ENCODE results near the gene PHF21B.
"Not testable (repeated sequence)": the region's sequence is repeated elsewhere in the genome, so short reads cannot be mapped to it uniquely, and the experiment has no call there.

PHF21B gene

DNA sequence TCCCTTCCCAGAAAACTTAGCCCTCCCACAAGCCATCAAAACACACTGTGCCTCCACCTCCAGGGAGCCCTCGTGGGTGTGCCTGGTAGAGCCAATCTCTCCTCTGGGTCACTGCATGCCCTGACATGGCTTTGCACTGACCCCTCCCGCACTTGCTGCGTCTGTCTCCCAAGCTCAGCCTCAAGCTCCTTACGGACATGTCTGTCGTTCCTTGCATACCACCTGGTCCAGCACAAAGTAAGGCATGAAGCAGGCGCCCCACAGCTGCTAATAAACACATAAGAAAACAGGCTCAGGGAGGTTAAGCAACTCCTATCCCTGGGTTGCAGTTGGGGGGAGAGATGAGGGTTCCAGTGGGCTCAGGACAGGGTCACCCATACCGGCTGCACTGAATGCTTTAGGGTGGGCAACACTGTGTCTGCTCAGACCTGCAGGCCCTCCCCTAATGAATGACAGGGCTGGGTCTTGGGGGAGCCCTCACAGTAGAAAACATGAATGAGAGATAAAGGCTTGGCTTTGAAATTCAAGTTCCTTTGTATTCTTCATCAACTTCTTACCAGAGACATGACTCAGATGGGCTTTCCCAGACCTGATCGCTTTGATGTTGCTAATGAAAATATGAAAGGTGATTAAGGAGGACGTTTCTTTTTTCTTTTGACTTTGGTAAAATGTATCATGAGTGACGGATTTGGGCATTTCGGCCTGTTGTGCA lies 38.0 kb downstream of the PHF21B start:
- no peaks in the 10 kb centered on the region for H3K4me1 ChIP-seq (ENCODE audit: control insufficient read depth in 1 of 2, insufficient read depth in 2 of 2, low read length in 2 of 2)
- H3K9me3 ChIP-seq (ENCODE audit: control insufficient read depth in 1 of 2, low read length in 2 of 2) = no peaks in the 10 kb centered on the region
- H3K4me3 ChIP-seq (ENCODE audit: low read depth in 1 of 2, low read length in 2 of 2) = no peak overlapping the region
- no peak overlapping the region for H3K27ac ChIP-seq (ENCODE audit: low read length)
- H3K36me3 ChIP-seq (ENCODE audit: control insufficient read depth in 1 of 2, insufficient read depth in 2 of 2, low read length in 2 of 2) = no peaks in the 10 kb centered on the region
- peaks cover 4% of the 10 kb centered on the region for H3K27me3 ChIP-seq (ENCODE audit: low read depth, low read length)

DNA sequence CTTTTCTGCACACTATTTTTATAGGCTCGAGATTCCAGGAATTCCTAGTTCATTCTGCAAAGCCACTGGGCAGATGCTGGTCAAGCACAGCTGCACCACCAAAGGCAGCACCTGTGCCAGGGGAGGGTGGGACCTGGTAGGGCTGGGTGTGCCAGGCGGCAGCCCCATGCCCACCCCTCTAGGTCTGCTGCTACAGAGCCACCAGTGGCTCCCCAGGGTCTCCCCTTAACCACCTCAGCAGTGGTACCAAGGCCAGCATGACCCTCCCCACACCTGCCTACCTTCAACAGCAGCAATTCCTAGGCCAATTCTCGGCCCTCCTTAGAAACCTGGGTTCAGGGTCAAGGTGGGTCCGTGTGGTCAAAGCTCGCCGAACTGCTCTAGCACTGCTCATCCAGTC lies 39.5 kb downstream of the PHF21B start:
- Histone ChIP-seq H3K27ac (ENCODE audit: low read length) (no peak overlapping the region), H3K9me3 (ENCODE audit: control insufficient read depth in 1 of 2, low read length in 2 of 2) (no peaks in the 10 kb centered on the region), H3K4me1 (ENCODE audit: control insufficient read depth in 1 of 2, insufficient read depth in 2 of 2, low read length in 2 of 2) (no peaks in the 10 kb centered on the region), H3K4me3 (ENCODE audit: low read depth in 1 of 2, low read length in 2 of 2) (no peak overlapping the region), H3K27me3 (ENCODE audit: low read depth, low read length) (peaks cover 4% of the 10 kb centered on the region), H3K36me3 (ENCODE audit: control insufficient read depth in 1 of 2, insufficient read depth in 2 of 2, low read length in 2 of 2) (no peaks in the 10 kb centered on the region)

DNA sequence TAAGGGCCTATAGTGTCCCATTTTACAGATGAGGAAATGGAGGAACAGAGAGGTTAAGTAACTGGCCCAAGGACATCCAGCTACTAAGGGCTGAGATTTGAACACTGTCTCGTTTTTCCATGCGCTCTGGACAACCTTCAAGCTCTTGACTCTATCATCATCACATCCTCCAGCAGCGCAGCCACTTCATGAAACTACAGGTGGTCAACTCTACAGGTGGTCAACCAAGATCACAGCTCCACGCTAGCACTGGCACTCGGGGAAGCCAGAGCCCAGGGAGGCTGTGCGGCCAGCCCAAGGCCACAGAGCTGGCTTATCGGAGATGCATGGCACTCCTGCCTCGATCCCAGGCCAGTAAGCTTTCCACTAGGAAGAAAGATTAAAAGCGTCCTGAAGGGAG lies 40.0 kb downstream of the PHF21B start:
- Histone ChIP-seq H3K27ac (ENCODE audit: low read length) (no peak overlapping the region), H3K9me3 (ENCODE audit: control insufficient read depth in 1 of 2, low read length in 2 of 2) (no peaks in the 10 kb centered on the region), H3K4me1 (ENCODE audit: control insufficient read depth in 1 of 2, insufficient read depth in 2 of 2, low read length in 2 of 2) (no peaks in the 10 kb centered on the region), H3K36me3 (ENCODE audit: control insufficient read depth in 1 of 2, insufficient read depth in 2 of 2, low read length in 2 of 2) (no peaks in the 10 kb centered on the region), H3K4me3 (ENCODE audit: low read depth in 1 of 2, low read length in 2 of 2) (no peak overlapping the region), H3K27me3 (ENCODE audit: low read depth, low read length) (peaks cover 3% of the 10 kb centered on the region)

DNA sequence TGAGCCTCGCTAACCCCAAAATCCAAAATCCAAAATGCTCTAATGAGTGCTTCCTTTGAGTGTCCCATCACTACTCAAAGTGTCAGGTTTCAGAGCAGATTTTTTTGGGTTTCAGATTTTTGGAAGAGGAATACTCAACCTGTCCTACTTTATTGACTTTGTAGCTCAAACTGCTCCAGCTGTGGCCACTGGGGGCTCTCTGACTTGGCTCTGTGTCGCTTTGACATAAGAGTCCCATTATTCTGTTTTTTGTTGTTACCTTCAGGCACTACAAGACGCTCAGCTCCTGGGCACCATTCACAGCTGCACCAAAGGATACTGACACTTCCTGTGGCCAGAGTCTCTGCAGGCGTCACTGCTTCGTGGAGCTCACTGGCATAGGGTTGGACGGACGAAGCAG lies 41.1 kb downstream of the PHF21B start:
- Histone ChIP-seq H3K9me3 (ENCODE audit: control insufficient read depth in 1 of 2, low read length in 2 of 2) (no peaks in the 10 kb centered on the region), H3K36me3 (ENCODE audit: control insufficient read depth in 1 of 2, insufficient read depth in 2 of 2, low read length in 2 of 2) (no peaks in the 10 kb centered on the region), H3K27ac (ENCODE audit: low read length) (no peak overlapping the region), H3K4me3 (ENCODE audit: low read depth in 1 of 2, low read length in 2 of 2) (no peak overlapping the region), H3K4me1 (ENCODE audit: control insufficient read depth in 1 of 2, insufficient read depth in 2 of 2, low read length in 2 of 2) (no peaks in the 10 kb centered on the region), H3K27me3 (ENCODE audit: low read depth, low read length) (no peaks in the 10 kb centered on the region)

DNA sequence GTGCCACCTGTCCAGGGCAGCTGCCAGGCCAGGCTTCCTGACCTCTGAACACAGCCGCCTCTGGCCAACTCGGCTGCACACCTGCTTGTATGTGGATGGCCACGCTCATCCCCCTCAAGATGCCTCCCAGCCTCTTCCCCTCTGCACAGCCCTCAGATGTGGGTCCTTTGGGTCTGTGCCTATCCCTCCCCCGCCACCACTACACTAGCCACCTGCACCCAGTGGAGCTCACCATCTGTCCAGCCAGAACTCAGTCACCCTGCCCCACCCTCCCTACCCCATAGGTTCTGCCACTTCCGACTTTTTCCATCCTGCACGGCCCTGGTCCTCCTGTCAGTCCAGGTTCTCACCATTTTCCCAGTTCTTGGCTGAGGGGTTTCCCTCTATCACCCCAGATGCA lies 44.6 kb downstream of the PHF21B start:
- no peaks in the 10 kb centered on the region for H3K27me3 ChIP-seq (ENCODE audit: low read depth, low read length)
- H3K27ac ChIP-seq (ENCODE audit: low read length) = no peak overlapping the region
- H3K4me3 ChIP-seq (ENCODE audit: low read depth in 1 of 2, low read length in 2 of 2) = no peak overlapping the region
- no peaks in the 10 kb centered on the region for H3K9me3 ChIP-seq (ENCODE audit: control insufficient read depth in 1 of 2, low read length in 2 of 2)
- no peaks in the 10 kb centered on the region for H3K4me1 ChIP-seq (ENCODE audit: control insufficient read depth in 1 of 2, insufficient read depth in 2 of 2, low read length in 2 of 2)
- no peaks in the 10 kb centered on the region for H3K36me3 ChIP-seq (ENCODE audit: control insufficient read depth in 1 of 2, insufficient read depth in 2 of 2, low read length in 2 of 2)

DNA sequence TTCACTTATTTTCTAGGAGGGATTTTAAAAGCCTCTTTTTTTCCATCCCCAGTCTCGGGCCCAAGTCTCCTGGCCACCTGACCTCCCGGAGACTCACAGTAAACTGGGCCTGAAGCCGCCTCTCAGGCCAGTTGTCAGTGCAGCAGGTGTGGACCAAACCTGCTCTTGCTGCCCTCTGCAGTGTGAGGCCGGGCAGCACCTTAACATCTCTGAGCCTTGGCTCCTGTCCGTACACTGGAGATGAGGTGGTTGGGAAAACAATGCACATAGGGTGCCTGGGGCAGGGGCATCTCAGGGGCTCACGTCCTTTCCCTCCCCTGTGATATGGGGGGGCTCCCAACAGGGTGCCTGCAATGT lies 45.1 kb downstream of the PHF21B start:
- Histone ChIP-seq H3K27ac (ENCODE audit: low read length) (no peak overlapping the region), H3K27me3 (ENCODE audit: low read depth, low read length) (no peaks in the 10 kb centered on the region), H3K9me3 (ENCODE audit: control insufficient read depth in 1 of 2, low read length in 2 of 2) (no peaks in the 10 kb centered on the region), H3K4me3 (ENCODE audit: low read depth in 1 of 2, low read length in 2 of 2) (no peak overlapping the region), H3K36me3 (ENCODE audit: control insufficient read depth in 1 of 2, insufficient read depth in 2 of 2, low read length in 2 of 2) (no peaks in the 10 kb centered on the region), H3K4me1 (ENCODE audit: control insufficient read depth in 1 of 2, insufficient read depth in 2 of 2, low read length in 2 of 2) (no peaks in the 10 kb centered on the region)

DNA sequence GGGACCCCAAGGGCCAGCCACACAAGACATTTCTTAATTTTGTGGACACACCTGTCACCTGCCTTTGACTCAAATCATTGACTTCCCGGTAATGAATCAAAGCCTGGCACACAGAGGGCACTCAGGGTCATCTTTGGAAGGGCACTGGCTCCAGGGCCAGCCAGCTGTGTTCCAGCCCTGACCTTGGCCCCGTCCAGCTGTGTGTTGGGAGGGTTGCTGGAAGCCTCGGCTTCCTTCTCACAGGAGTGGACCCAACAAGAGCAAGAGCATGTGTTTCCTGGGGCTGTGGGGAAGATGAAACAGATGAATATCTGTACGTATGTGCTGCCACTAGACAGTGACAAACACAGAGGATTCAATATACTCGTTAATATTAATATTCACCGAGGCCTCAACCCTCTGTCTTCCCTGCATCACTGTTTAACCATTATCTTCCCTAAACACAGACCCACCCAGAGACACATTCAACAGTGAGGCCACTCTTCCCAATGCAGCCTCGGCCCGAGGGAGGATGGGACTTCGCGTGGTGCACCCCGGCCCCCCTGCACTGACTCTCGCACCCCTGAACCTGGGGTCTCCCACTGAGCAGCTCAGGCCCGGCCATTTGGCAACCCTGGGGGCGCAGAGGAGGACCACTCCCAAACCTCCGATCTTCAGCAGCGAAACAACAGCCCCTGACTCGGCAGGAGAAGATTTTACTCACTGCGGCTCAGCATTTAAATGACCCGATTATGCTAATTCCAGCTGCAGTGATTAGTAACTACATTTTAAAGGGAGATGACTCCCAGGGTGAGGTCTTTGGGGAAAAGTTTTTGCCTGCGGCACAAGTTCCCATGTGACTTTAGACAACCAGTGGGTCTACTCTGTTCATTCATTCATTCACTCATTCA lies 45.7 kb downstream of the PHF21B start:
- no peak overlapping the region for H3K27ac ChIP-seq (ENCODE audit: low read length)
- no peaks in the 10 kb centered on the region for H3K9me3 ChIP-seq (ENCODE audit: control insufficient read depth in 1 of 2, low read length in 2 of 2)
- H3K27me3 ChIP-seq (ENCODE audit: low read depth, low read length) = no peaks in the 10 kb centered on the region
- H3K4me1 ChIP-seq (ENCODE audit: control insufficient read depth in 1 of 2, insufficient read depth in 2 of 2, low read length in 2 of 2) = no peaks in the 10 kb centered on the region
- H3K36me3 ChIP-seq (ENCODE audit: control insufficient read depth in 1 of 2, insufficient read depth in 2 of 2, low read length in 2 of 2) = no peaks in the 10 kb centered on the region
- H3K4me3 ChIP-seq (ENCODE audit: low read depth in 1 of 2, low read length in 2 of 2) = no peak overlapping the region

DNA sequence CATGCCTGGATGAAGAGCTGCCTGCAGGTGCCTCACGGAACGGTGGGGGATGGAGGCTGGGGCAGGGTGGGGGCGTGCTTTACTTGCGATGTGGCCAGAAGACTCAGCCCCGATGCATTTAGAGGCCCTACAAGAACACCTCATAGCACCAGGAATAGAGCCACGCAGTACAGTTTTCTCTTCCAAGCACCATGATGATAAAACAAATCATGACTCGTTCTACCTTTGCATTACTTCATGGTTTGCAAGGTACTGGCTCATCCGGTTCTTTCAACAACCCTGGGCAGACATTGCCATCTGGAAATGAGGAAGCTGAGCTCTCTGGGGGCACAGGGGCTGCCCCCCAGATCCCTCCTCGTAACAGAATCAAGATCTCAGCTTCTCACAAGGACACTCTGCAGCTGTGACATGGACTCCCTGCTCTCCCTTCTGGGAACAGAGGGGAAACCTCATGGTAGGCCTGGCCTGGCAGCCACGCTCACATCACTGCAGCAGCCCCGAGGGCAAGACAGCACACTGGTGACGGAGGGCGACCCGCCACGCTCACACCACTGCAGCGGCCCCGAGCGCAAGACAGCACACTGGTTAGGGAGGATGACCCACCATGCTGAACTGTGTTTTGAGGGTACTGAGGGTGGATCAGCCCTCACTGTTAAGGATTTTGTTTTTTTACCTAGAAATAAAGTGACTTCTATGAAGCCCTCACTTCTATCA lies 46.9 kb downstream of the PHF21B start:
- Histone ChIP-seq H3K4me1 (ENCODE audit: control insufficient read depth in 1 of 2, insufficient read depth in 2 of 2, low read length in 2 of 2) (no peaks in the 10 kb centered on the region), H3K27ac (ENCODE audit: low read length) (no peak overlapping the region), H3K4me3 (ENCODE audit: low read depth in 1 of 2, low read length in 2 of 2) (no peak overlapping the region), H3K27me3 (ENCODE audit: low read depth, low read length) (no peaks in the 10 kb centered on the region), H3K36me3 (ENCODE audit: control insufficient read depth in 1 of 2, insufficient read depth in 2 of 2, low read length in 2 of 2) (no peaks in the 10 kb centered on the region), H3K9me3 (ENCODE audit: control insufficient read depth in 1 of 2, low read length in 2 of 2) (no peaks in the 10 kb centered on the region)

DNA sequence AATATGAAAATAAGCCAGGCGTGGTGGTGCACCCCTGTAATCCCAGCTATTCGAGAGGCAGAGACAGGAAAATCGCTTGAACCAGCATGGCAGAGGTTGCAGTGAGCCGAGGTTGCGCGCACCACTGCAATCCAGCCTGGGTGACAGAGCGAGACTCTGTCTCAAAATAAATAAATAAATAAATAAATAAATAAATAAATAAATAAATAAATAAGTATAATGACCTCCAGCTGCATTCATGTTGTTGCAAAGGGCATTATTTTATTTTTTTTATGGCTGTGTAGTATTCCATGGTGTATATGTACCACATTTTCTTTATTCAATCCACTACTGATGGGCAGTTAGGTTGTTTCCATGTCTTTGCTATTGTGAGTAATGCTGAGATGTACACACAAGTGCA lies 48.1 kb downstream of the PHF21B start:
- not testable (repeated sequence) for H3K4me1 ChIP-seq (ENCODE audit: control insufficient read depth in 1 of 2, insufficient read depth in 2 of 2, low read length in 2 of 2); H3K4me3 ChIP-seq (ENCODE audit: low read depth in 1 of 2, low read length in 2 of 2); H3K9me3 ChIP-seq (ENCODE audit: control insufficient read depth in 1 of 2, low read length in 2 of 2)

DNA sequence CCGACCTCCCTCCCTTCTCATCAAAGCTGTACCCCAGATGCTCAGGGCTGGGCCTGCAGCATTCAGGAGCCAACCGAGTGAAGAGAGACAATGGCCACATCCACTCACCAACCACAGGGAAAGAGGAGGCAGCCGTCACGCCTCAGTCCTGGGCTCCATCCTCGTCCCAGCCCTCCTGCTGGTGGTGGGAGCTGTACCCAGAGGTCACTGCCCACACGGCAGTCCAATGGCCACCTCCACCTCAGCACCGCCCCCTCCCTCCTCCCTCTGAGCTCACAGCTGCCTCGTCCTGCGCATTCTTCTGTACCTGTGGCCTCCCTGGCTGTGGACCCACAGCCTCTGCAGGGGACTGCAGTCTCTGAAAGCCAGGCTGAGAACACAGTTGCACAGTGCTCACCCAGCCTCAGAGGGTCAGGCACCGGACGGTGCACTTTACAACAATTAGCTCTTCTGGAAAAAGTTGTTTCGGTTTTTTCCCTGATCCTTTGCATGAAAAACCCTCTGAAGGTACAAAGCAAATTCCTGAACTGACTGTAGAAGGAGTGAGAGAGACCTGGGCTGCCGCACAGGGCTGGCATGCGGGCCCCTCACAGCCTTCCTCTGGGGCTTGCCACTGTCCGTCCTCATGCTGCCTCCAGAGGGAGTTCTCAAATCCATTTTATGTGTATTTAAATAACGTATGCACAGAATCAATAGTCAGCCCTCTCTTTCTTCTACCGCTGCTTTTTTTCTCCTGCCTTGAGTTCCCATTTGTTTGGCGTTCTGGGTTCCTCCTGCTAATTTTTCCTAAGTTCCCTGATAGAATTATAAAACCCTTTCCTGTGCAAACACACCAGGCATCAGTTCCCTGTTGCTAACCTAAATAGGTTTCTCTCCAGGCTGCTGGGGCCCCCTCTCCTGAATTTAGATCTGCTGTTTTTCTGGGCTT lies 52.7 kb downstream of the PHF21B start:
- no peak overlapping the region for H3K4me3 ChIP-seq (ENCODE audit: low read depth in 1 of 2, low read length in 2 of 2)
- H3K9me3 ChIP-seq (ENCODE audit: control insufficient read depth in 1 of 2, low read length in 2 of 2) = no peaks in the 10 kb centered on the region
- H3K27me3 ChIP-seq (ENCODE audit: low read depth, low read length) = no peaks in the 10 kb centered on the region
- H3K27ac ChIP-seq (ENCODE audit: low read length) = no peak overlapping the region
- H3K36me3 ChIP-seq (ENCODE audit: control insufficient read depth in 1 of 2, insufficient read depth in 2 of 2, low read length in 2 of 2) = no peaks in the 10 kb centered on the region
- H3K4me1 ChIP-seq (ENCODE audit: control insufficient read depth in 1 of 2, insufficient read depth in 2 of 2, low read length in 2 of 2) = no peaks in the 10 kb centered on the region

More for the DNA sequence above, 48.1 kb downstream of the PHF21B start:
- not testable (repeated sequence) for H3K27me3 ChIP-seq (ENCODE audit: low read depth, low read length); H3K27ac ChIP-seq (ENCODE audit: low read length); H3K36me3 ChIP-seq (ENCODE audit: control insufficient read depth in 1 of 2, insufficient read depth in 2 of 2, low read length in 2 of 2)
